Measurements from ENCODE around the gene MAGI3.

DNA sequence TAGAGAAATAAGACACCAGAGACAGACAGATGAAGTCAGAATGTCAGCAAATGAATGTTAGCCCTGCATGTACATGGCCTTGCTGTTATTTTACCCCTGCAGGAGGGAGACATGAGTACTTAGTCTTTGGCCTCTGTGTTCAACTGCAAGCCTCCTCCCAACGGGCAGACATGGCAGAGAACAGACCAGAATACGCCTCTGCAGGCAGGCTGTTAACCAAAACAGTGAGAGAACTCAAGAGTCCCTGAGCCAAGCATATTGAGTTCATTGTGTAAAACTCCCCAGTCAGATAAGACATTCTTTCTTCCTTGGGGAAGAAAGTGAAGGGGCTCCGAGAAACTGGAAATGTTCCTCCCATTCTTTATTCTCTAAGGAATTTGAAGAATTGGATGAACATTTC lies 218.1 kb downstream of the MAGI3 start:
- TF ChIP-seq, protein P1, sequence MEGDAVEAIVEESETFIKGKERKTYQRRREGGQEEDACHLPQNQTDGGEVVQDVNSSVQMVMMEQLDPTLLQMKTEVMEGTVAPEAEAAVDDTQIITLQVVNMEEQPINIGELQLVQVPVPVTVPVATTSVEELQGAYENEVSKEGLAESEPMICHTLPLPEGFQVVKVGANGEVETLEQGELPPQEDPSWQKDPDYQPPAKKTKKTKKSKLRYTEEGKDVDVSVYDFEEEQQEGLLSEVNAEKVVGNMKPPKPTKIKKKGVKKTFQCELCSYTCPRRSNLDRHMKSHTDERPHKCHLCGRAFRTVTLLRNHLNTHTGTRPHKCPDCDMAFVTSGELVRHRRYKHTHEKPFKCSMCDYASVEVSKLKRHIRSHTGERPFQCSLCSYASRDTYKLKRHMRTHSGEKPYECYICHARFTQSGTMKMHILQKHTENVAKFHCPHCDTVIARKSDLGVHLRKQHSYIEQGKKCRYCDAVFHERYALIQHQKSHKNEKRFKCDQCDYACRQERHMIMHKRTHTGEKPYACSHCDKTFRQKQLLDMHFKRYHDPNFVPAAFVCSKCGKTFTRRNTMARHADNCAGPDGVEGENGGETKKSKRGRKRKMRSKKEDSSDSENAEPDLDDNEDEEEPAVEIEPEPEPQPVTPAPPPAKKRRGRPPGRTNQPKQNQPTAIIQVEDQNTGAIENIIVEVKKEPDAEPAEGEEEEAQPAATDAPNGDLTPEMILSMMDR (IDR thresholded peaks at IDR 0.05), result no peak
- TF ChIP-seq POLR2A (IDR thresholded peaks at IDR 0.05), result no peak
